DMS 273 (cell line): ENCODE data around the gene PTPN23.

Source experiments
- DNase-seq: peaks from one replicate; lab custom pipeline; 2025; ENCODE audit not compliant: unreplicated experiment; lab: John Stamatoyannopoulos, UW

The PTPN23 gene

GRCh38 chr3:47419083-47420043 is 38.5 kb downstream of the PTPN23 start:
- DNase-seq: no peak

- no peak for DNase-seq
Observed at GRCh38 chr3:47420044-47420430, 39.2 kb downstream of the PTPN23 start.

GRCh38 chr3:47420511-47421484 is 40.0 kb downstream of the PTPN23 start:
- peak; percentile 91 for DNase-seq

DNA sequence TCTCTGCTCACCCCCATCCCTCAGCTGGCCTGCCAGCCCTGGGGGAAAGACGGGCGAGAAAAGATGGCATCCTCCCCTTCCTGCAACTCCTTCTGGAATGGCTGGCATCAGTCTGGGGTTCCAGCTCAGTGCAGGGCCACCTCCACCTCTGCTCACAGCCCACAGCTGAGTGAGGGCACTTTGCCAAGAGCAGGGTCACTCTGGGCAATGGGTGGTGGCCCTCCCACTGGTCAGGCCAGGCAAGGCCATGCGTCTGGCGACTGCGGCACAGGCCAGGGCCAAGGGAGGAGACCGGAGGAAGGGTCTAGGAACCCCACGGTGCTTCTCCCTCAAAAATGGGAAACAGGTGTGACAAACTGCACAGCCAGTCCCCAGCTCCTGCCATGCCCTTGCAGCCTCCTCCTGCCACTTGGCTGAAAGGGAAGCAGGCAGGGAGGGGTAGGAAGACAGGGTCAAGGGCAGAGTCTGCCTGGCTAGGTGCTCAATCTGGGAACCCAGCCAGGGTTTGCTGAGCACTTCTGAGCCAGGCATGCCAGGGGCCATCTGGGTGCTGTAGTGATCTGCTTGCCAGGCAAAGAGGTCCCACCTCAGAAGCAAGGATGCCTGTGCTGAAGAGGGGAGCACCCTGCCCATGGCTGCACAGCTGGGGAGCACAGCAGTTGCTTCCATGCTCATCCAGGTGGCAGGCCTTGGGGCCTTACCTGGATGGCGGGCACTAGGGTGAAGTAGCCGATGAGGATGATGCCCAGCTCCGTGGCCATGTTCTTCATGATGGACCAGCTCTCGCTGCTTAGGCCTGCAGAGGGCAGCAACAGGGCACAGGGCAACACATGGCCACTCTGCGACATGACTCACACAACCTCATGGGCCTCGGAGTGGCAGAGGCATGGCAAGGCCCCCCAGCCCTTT is 41.2 kb downstream of the PTPN23 start:
- peak; percentile 78 for DNase-seq

DNA sequence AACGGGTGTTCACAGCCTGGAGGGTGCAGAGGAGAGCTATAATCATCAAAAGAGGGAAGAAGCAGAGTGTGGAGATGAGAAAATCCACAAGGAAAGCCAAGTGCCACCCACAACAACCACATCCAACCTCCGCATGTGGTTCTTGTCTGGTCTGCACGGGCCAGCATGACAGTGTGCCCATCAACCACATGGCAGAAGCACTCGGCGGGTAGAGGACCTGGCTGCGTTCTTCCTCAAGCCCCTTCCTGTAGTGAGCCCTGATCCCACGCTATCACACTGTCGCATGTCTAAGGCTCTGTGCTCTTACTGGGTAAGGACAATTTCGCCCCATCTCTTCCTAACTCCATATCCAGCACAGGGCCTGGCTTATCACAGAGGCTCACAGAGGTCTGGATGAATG is 41.9 kb downstream of the PTPN23 start:
- DNase-seq: no peak

DNA sequence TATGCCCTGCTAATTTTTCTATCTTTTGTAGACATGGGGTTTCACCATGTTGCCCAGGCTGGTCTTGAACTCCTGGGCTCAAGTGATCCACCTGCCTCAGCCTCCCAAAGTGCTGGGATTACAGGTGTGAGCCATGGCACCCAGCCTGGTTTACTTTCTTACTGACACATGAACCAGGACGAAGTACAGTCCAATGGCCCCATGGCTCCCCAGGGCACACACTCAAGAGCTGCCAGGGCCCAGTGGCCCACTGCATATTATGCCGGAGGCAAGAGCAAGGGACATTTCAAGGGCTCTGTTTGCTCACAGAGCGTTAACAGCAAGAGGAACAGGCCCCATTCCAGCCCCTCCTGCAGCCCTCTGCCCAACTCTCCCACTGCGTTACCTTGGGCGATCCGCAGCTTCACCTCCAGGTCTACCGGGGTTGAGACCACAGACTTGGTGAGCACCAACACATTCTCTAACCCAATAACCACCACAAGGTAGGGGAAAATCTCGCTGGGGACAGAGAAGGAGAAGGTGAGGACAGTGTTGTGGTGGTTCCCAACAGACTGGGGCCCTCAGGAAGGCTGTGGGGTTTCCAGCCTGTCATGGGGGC is 42.8 kb downstream of the PTPN23 start:
- no peak for DNase-seq

DNA sequence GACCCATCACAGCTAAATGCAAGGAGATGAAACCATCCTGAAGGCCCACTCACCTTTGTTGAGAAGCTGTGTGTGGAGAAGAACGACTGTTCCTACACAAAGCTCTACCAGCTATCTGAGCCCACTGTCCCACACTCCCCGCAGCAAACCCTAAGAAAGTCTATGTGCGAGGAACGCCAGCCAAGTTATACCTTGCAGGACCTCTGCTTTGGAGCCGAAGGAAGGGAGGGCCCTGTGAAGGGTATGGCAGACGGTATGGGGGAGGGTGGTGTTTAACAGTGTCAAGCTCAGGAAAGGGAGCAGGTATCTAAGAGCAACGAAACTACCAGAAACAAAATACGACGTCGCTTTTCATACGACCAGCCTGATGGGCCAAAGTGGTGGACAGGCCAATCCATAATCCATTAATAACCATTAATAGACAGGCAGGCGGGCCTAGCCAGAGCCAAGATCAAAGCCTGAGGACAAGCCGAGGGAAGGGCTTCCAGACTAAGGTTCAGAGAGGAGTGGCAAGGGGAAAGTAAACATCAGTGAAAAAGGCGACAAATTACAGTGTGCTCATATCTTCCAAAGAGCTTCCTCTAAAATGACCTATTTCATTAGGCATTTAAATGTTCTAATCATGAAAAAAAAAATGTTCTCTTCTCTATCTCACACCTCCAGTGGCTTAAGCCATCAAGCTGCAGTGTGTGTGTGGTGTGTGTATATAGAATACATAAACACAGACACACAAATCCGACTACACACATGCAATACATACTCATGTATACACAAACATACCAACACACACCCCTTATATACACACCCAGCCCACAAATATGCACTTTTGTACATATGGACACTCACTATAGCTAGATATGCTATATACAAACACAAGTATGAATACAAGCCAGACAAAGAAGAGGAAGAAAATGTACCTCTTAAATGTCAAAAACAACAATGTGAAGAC is 43.9 kb downstream of the PTPN23 start:
- no peak for DNase-seq

- no peak for DNase-seq
Observed at GRCh38 chr3:47425383-47425778, 44.6 kb downstream of the PTPN23 start.

DNA sequence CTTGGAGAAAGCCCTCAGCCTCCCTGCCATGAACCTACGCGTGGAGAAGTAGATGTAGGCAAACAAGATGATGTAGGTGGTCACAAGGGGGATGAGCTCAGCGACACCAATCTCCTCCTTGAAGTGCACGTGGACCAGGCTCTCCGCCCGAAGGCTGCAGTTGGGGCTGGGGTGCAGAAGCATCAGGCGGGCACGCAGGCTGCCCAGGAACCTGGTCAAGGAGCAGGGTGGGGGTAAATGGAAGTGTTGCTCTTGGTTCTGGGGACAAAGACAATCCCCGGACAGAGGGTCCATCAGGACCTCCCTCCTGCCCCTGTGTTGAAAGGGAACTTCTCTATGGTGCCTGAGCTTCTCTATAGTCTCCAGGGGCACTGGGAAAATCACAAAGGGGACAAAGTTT is 45.1 kb downstream of the PTPN23 start:
- DNase-seq: no peak

DNA sequence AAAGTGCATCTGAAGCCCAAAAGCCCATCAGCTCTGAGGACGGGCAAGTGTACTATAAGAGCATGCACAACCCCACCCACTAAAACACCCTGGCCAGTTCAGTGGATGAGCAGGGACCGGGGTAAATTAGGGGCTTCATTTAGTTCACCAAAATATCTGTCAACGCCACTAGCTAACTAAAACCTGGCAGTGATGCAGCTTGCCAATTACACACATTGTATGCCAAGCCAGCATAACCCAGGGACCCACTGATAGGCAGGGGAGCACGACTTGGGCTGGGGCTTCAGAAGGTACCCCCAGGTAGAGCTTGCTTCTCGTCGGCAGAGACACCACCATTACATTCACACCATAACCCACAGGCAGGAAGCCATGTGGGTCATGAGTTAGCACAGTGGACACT is 47.0 kb downstream of the PTPN23 start:
- DNase-seq: no peak

DNA sequence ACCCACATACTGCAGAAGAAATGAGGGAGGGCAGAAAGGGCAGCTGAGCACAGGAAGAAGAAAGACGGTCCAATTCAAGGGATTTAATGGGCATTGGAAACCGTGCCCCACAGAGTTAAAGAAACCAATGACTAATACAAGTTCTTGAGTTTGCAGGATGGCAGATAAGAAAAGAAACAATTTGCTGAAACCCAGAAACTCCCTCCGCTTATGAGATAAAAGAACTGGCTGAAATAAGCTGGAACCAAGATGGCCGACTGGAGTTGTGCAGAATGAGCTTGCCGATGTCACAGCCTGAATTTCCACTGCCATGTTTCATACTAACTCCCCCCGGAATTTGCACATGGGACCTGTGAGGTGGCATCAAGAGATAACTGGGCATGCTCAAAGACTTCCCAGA is 47.8 kb downstream of the PTPN23 start:
- DNase-seq: no peak

- no peak for DNase-seq
Observed at GRCh38 chr3:47429476-47430270, 48.9 kb downstream of the PTPN23 start.

DNA sequence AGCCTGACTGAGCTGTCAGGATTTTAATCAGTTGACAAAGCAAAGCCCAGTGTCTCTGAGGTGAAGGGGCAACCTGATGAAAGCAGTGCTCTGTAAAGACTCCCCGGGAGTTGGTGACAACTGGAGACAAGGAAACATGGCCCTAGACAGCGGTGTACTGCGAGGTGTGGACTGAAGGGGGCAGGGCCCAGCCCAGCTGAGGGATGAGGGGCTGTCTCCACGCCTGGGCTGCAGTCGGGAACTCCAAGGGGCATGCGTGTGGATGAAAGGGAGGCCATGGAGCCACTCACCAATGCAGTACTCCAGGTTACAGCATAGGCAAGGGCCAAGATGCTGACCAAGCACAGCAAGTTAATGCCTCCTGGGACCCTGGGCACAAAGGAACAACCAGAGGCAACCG is 49.8 kb downstream of the PTPN23 start:
- no peak for DNase-seq

DNA sequence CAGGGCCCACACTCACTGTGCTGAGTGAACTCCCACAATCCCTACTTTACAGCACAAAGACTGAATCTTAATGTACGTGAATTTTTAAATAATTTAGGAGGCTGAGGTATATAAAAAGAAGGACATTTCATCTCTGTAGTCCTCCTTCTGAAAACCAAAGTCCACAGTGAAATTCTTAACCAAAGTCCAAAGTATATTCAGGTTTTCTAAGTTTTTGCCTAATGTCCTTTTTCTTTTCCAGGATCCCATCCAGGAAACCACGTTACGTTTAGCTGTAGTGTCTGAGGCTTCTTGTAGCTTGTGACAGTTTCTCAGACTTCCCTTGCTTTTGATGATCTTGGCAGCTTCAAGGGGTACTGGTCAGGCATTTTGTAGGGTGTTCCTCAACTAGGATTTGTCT is 50.4 kb downstream of the PTPN23 start:
- DNase-seq: no peak

- no peak for DNase-seq
Observed at GRCh38 chr3:47432673-47433072, 51.9 kb downstream of the PTPN23 start.

DNA sequence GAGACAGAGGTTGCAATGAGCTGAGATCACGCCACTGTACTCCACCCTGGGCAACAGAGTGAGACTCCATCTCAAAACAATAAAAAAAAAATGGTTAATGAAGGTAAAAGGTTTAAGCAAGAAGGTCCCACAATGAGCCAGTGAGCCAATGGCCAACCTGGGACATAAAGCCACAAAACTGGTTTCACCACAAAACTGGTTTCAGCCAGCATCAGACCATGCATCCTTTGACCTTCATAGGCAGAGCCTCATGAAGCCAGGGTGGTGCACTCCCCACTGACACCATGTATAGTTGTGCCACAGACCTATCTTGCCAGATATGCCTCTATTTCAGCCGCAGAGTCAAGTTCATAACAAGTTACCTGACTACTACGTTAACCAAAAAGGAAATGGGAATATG is 53.0 kb downstream of the PTPN23 start:
- DNase-seq: no peak

- DNase-seq: no peak
Observed at GRCh38 chr3:47434849-47435248, 54.0 kb downstream of the PTPN23 start.

GRCh38 chr3:47436180-47436579 is 55.4 kb downstream of the PTPN23 start:
- no peak for DNase-seq
